ENCODE results near the gene MEPE. TPM values are rescaled to one million over a fixed set of nuclear protein-coding genes. Genes with fewer than 3 reads are reported as not detected.

Gene MEPE
- polyA plus RNA-seq, 1 donor (not counting 4 experiments of a cell fraction or from before 2014, with no cell fraction given): not detected

GRCh38 chr4:87834401-87834800, 1.6 kb downstream of the MEPE start:
- TF ChIP-seq CTCF (optimal IDR thresholded peaks at IDR 0.05 in 1 of 3, IDR thresholded peaks at IDR 0.05 in 1 of 3, conservative IDR thresholded peaks at IDR 0.05 in 1 of 3; ENCODE audit: extremely low read depth in 1 of 3, insufficient read depth in 2 of 3, low read length in 3 of 3) (no peak), EZH2 (IDR thresholded peaks at IDR 0.05; ENCODE audit: low read length) (no peak)
- Histone ChIP-seq H3K9me1 (ENCODE audit: control insufficient read depth, extremely low read depth, insufficient read depth, low read length) (no peaks in the 10 kb centered on the region), H2AFZ (ENCODE audit: control insufficient read depth, low read length) (no peak overlapping the region), H3K9ac (ENCODE audit: control insufficient read depth, extremely low read depth, insufficient read depth, low read length) (no peak overlapping the region), H4K20me1 (ENCODE audit: control insufficient read depth, extremely low read depth, insufficient read depth, low read length) (no peaks in the 10 kb centered on the region), H3K4me2 (ENCODE audit: control insufficient read depth, extremely low read depth, insufficient read depth, low read depth, low read length) (no peak overlapping the region), H3K4me3 (ENCODE audit: control insufficient read depth in 2 of 3, extremely low read depth in 1 of 3, insufficient read depth in 2 of 3, low read depth in 1 of 3, low read length in 3 of 3) (no peak overlapping the region), H3K27me3 (ENCODE audit: control insufficient read depth, extremely low read depth, insufficient read depth, low read length) (no peaks in the 10 kb centered on the region), H3K4me1 (ENCODE audit: control insufficient read depth, extremely low read depth, insufficient read depth, low read length) (no peaks in the 10 kb centered on the region), H3K79me2 (ENCODE audit: control insufficient read depth, insufficient read depth, low read length) (no peaks in the 10 kb centered on the region), H3K9me3 (ENCODE audit: control insufficient read depth, low read depth, low read length) (no peaks in the 10 kb centered on the region), H3K36me3 (ENCODE audit: control insufficient read depth in 2 of 2, extremely low read depth in 1 of 2, insufficient read depth in 2 of 2, low read length in 2 of 2) (no peaks in the 10 kb centered on the region), H3K27ac (ENCODE audit: control insufficient read depth, insufficient read depth, low read length) (no peak overlapping the region)
- dilution Hi-C loops (cut with MboI; ENCODE audit: extremely low pct_ligation_motif_present, low sequenced_read_pairs): no loop called here
- DNase-seq (ENCODE audit: low read depth, low spot score) (no peak), FAIRE-seq (no peak)

- no peak overlapping the region for H2AFZ ChIP-seq (ENCODE audit: control insufficient read depth, low read length)
- no peaks in the 10 kb centered on the region for H3K27me3 ChIP-seq (ENCODE audit: control insufficient read depth, extremely low read depth, insufficient read depth, low read length)
- FAIRE-seq: no peak
- no peaks in the 10 kb centered on the region for H3K9me1 ChIP-seq (ENCODE audit: control insufficient read depth, extremely low read depth, insufficient read depth, low read length)
- H3K79me2 ChIP-seq (ENCODE audit: control insufficient read depth, insufficient read depth, low read length): no peaks in the 10 kb centered on the region
- DNase-seq (ENCODE audit: low read depth, low spot score): no peak
- TF ChIP-seq CTCF (optimal IDR thresholded peaks at IDR 0.05 in 1 of 3, IDR thresholded peaks at IDR 0.05 in 1 of 3, conservative IDR thresholded peaks at IDR 0.05 in 1 of 3; ENCODE audit: extremely low read depth in 1 of 3, insufficient read depth in 2 of 3, low read length in 3 of 3) (no peak), EZH2 (IDR thresholded peaks at IDR 0.05; ENCODE audit: low read length) (no peak)
- H4K20me1 ChIP-seq (ENCODE audit: control insufficient read depth, extremely low read depth, insufficient read depth, low read length): no peaks in the 10 kb centered on the region
- H3K36me3 ChIP-seq (ENCODE audit: control insufficient read depth in 2 of 2, extremely low read depth in 1 of 2, insufficient read depth in 2 of 2, low read length in 2 of 2): no peaks in the 10 kb centered on the region
- H3K4me1 ChIP-seq (ENCODE audit: control insufficient read depth, extremely low read depth, insufficient read depth, low read length): no peaks in the 10 kb centered on the region
- H3K9ac ChIP-seq (ENCODE audit: control insufficient read depth, extremely low read depth, insufficient read depth, low read length): no peak overlapping the region
- dilution Hi-C loops (cut with MboI; ENCODE audit: extremely low pct_ligation_motif_present, low sequenced_read_pairs): no loop called here
- no peaks in the 10 kb centered on the region for H3K9me3 ChIP-seq (ENCODE audit: control insufficient read depth, low read depth, low read length)
- no peak overlapping the region for H3K27ac ChIP-seq (ENCODE audit: control insufficient read depth, insufficient read depth, low read length)
- H3K4me3 ChIP-seq (ENCODE audit: control insufficient read depth in 2 of 3, extremely low read depth in 1 of 3, insufficient read depth in 2 of 3, low read depth in 1 of 3, low read length in 3 of 3): no peak overlapping the region
- H3K4me2 ChIP-seq (ENCODE audit: control insufficient read depth, extremely low read depth, insufficient read depth, low read depth, low read length): no peak overlapping the region
Measured at GRCh38 chr4:87835197-87835596, 2.4 kb downstream of the MEPE start.
